ENCODE data around the gene CCDC102B. TPM values are rescaled to one million over a fixed set of nuclear protein-coding genes. Genes with fewer than 3 reads are reported as not detected.

The CCDC102B gene
- total and polyA plus RNA-seq, 2 of the 8 experiments (the other 6 are each of a cell fraction or from before 2014, with no cell fraction given) = 0.80 to 1.1 TPM

DNA sequence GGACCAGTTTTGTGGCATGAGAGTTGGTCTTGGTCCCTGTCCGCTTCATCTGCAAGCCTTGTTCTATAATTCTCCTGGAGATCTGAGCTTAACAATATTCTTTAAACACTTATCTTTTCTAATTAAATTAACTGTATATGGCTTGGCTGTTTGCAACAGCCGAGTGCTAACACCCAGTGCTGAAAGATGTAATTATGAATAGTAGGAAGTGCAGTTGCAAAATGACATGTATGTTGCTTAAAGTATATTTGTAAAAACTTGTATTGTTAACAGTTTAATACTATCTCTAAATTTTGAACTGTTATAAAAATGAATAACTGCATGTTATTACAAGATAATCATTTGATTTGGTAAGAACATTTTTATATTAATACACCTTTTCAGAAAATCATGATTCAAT is 45.1 kb downstream of the CCDC102B start (continued):
- TF ChIP-seq POU5F1 (IDR thresholded peaks at IDR 0.05; ENCODE audit: low read depth, low read length) (no peak), BACH1 (IDR thresholded peaks at IDR 0.05; ENCODE audit: low read length) (no peak), PHF8 (conservative IDR thresholded peaks at IDR 0.05; ENCODE audit: low read depth, low read length) (no peak), JUND (IDR thresholded peaks at IDR 0.05; ENCODE audit: low read length) (no peak)
